K562 (cell line): ENCODE measurements around the gene RARA. TPM values are rescaled to one million over a fixed set of nuclear protein-coding genes. Genes with fewer than 3 reads are reported as not detected.
A peak's percentile ranks its signal among the peaks of the same experiment; 100 is the strongest.

Experiments used
- AFF4 ChIP-seq: sonication (generic); formaldehyde crosslinking; IDR thresholded peaks from 2 replicates; pipeline ENCODE4 v1.8.0; 2023; ENCODE audit warnings: mild to moderate bottlenecking, missing genetic modification reagents
- BHLHE40 ChIP-seq: IDR thresholded peaks from 2 replicates; pipeline ENCODE4 v1.6.1; 2011; ENCODE audit warnings: low read length, improper control_type of control experiment
- BMI1 ChIP-seq: fragments of 150-350 bp; IDR thresholded peaks from 2 replicates; pipeline ENCODE4 v1.6.1; 2014; ENCODE audit warnings: low read length
- CBX1 ChIP-seq: sonication (generic); IDR thresholded peaks from 2 replicates; pipeline ENCODE4 v1.6.1; 2016; ENCODE audit warnings: antibody characterized with exemption, low read depth, mild to moderate bottlenecking
- CBX5 ChIP-seq: IDR thresholded peaks from 2 replicates; pipeline ENCODE4 v1.6.1; 2014; ENCODE audit warnings: low read depth, borderline replicate concordance
- CBX8 ChIP-seq: fragments of 200-600 bp; sonication (generic); IDR thresholded peaks from 2 replicates; pipeline ENCODE4 v1.6.1; 2012; ENCODE audit warnings: borderline replicate concordance, mixed run types, low read depth, mild to moderate bottlenecking, moderate library complexity, mixed read lengths, low read length, control low read depth, inconsistent platforms; ENCODE audit not compliant: poor library complexity, severe bottlenecking; ENCODE audit errors: extremely low read depth
- CREB1 ChIP-seq, 2 experiments: sonication (generic) in 1 of 2; formaldehyde crosslinking in 1 of 2; IDR thresholded peaks; 2 replicates each; pipeline versions ENCODE4 v1.6.1 to v1.8.0; 2012 to 2022; ENCODE audit warnings: inconsistent platforms in 1 of 2, mild to moderate bottlenecking in 1 of 2, missing genetic modification reagents in 1 of 2, moderate library complexity in 1 of 2
- ELF1 ChIP-seq: fragments of 200-800 bp; sonication (Bioruptor generic); IDR thresholded peaks from 2 replicates; pipeline ENCODE4 v1.6.1; 2016; ENCODE audit warnings: missing genetic modification characterization, missing compliant biosample characterization
- MAFK ChIP-seq: IDR thresholded peaks from 2 replicates; pipeline ENCODE4 v1.6.1; 2011; ENCODE audit warnings: low read length, improper control_type of control experiment
- NR2C1 ChIP-seq, 2 experiments: fragments of 450-650 bp; IDR thresholded peaks; 2 replicates each; pipeline ENCODE4 v1.6.1; 2017; ENCODE audit warnings: mild to moderate bottlenecking in 2 of 2, antibody characterized with exemption in 1 of 2, inconsistent platforms in 1 of 2, missing compliant biosample characterization in 1 of 2, missing genetic modification characterization in 1 of 2
- POLR2AphosphoS2 ChIP-seq: IDR thresholded peaks from 2 replicates; pipeline ENCODE4 v1.6.1; 2012; ENCODE audit warnings: low read length, improper control_type of control experiment
- RAD21 ChIP-seq, 2 experiments: fragments of 250-450 bp in 1 of 2; fragments of 450-650 bp in 1 of 2; sonication (Bioruptor Pico) in 1 of 2; formaldehyde crosslinking in 1 of 2; IDR thresholded peaks in 1 of 2; conservative IDR thresholded peaks in 1 of 2; 2 replicates each; pipeline versions ENCODE4 v1.4.0 to v1.8.0; 2020 to 2022; ENCODE audit warnings: mild to moderate bottlenecking in 2 of 2, moderate library complexity in 1 of 2
- RBFOX2 ChIP-seq: fragments of 200-400 bp; formaldehyde crosslinking; IDR thresholded peaks from 2 replicates; pipeline ENCODE4 v1.6.1; 2017; ENCODE audit warnings: low read depth, mild to moderate bottlenecking, low read length, moderate library complexity
- RCOR1 ChIP-seq, 2 experiments: IDR thresholded peaks; 2 replicates each; pipeline ENCODE4 v1.6.1; 2012; ENCODE audit warnings: low read depth in 2 of 2, low read length in 2 of 2, borderline replicate concordance in 1 of 2, improper control_type of control experiment in 1 of 2
- ZFX ChIP-seq: sonication (generic); formaldehyde crosslinking; IDR thresholded peaks from 2 replicates; pipeline ENCODE4 v1.8.0; 2022; ENCODE audit warnings: mild to moderate bottlenecking, missing genetic modification reagents, moderate library complexity
- ZNF165 ChIP-seq: fragments of 250-450 bp; sonication (Bioruptor Pico); IDR thresholded peaks from 2 replicates; pipeline ENCODE4 v1.4.0; 2020; ENCODE audit warnings: borderline replicate concordance
- ZNF592 ChIP-seq: fragments of 450-650 bp; IDR thresholded peaks from 2 replicates; pipeline ENCODE4 v1.6.1; 2017; ENCODE audit warnings: antibody characterized with exemption, mild to moderate bottlenecking
- polyA plus RNA-seq, 8 experiments: library from polyadenylated mRNA; depleted of rRNA in 4 of 8; stranded (reverse) in 5 of 8; unstranded in 3 of 8; fragments of >200 nt; fragmentation: Nextera tagmentation in 2 of 8; fragmentation: Illumina TruSeq in 1 of 8; extraction: Ambion mirVana in 2 of 8; extraction: Trizol in 1 of 8; gene quantifications; 2 replicates each; pipeline versions ENCODE4 v1.2.1 to v1.2.3, GENCODE V29; 2011 to 2014; ENCODE audit warnings: inconsistent platforms in 1 of 8, missing spikeins in 1 of 8
- total RNA-seq, 7 experiments: library from RNA; depleted of rRNA in 6 of 7; stranded (reverse); fragments of >200 nt in 6 of 7; fragmentation: Illumina TruSeq in 2 of 7; extraction: Trizol in 2 of 7; gene quantifications; 2 replicates each; pipeline versions ENCODE4 v1.2.1 to v1.2.3, GENCODE V29; 2011 to 2021; ENCODE audit warnings: low replicate concordance in 1 of 7

RARA gene
- total and polyA plus RNA-seq, 9 of the 15 experiments (the other 6 are each of a cell fraction or from before 2014, with no cell fraction given): 0.10 to 28.0 (median 7.9) TPM

- TF ChIP-seq AFF4 (0 out of 2 replicates have a peak, but pooled peaks have one; percentile 66), ZFX (CRISPR knock-in tag) (peak; percentile 29; the same call in 1 of the 2 replicates), CBX8 (no peak), RBFOX2 (peak; percentile 84), CBX5 (peak; percentile 13; the same call in 1 of the 2 replicates), BMI1 (no peak), CREB1 (IDR thresholded peaks at IDR 0.05) (peak; percentile 42; the same call in 1 of the 2 replicates), CREB1 (CRISPR knock-in tag; IDR thresholded peaks at IDR 0.05) (peak; percentile 69), ZNF592 (0 out of 2 replicates have a peak, but pooled peaks have one; percentile 56), RAD21 (CRISPR knock-in tag; conservative IDR thresholded peaks at IDR 0.05 in 1 of 2, IDR thresholded peaks at IDR 0.05 in 1 of 2) (peak; percentile 67 to 93), RCOR1 (IDR thresholded peaks at IDR 0.05; ENCODE audit: borderline replicate concordance in 1 of 2, low read depth in 2 of 2, low read length in 2 of 2) (peak in 1 of 2 experiments; percentile 47; a peak in 1 of 4 replicates), NR2C1 (IDR thresholded peaks at IDR 0.05) (no peak), NR2C1 (tag; IDR thresholded peaks at IDR 0.05) (no peak), MAFK (no peak), BHLHE40 (peak; percentile 39; the same call in 1 of the 2 replicates), CBX1 (peak; percentile 43), ZNF165 (CRISPR knock-in tag) (no peak), ELF1 (tag) (peak; percentile 80), POLR2AphosphoS2 (no peak)
Measured at GRCh38 chr17:40362696-40363110, 53.7 kb downstream of the RARA start (continued).
